Measurements from ENCODE around the gene RARB.

RARB gene

DNA sequence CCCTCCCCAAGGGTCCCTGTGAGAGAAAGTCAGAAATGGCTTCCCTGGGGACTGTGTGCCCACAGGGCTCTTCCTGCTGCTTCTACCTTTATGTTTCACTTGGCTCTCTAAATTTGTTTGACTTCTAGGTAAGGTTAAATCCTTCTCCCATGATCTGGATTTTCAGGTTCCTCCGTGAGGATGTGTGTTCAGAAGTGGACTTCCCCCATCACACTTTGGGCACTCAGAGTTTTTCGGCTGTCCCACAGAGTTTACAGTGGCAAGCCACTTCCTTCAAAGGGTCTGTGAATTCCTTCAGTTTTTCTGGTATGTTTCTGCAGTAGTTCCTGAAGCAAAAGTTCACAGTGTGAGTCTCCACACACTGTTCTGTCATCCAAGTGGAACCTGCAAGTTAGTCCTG is 30.9 kb upstream of the RARB start:
- H3K4me1 ChIP-seq (ENCODE audit: control insufficient read depth in 1 of 2, insufficient read depth in 2 of 2, low read length in 2 of 2): no peaks in the 10 kb centered on the region
- no peak overlapping the region for H3K9ac ChIP-seq (ENCODE audit: low read depth in 1 of 2, low read length in 2 of 2)
- H3K36me3 ChIP-seq (ENCODE audit: control insufficient read depth in 1 of 2, insufficient read depth in 2 of 2, low read length in 2 of 2): no peaks in the 10 kb centered on the region
- H3K27me3 ChIP-seq (ENCODE audit: control insufficient read depth in 1 of 2, insufficient read depth in 2 of 2, low read length in 2 of 2): no peaks in the 10 kb centered on the region
- no peaks in the 10 kb centered on the region for H3K9me3 ChIP-seq (ENCODE audit: control insufficient read depth in 1 of 2, low read length in 2 of 2)
- no peak overlapping the region for H3K4me3 ChIP-seq (ENCODE audit: low read depth in 1 of 2, low read length in 2 of 2)
- H3K27ac ChIP-seq (ENCODE audit: low read depth, low read length): no peak overlapping the region

DNA sequence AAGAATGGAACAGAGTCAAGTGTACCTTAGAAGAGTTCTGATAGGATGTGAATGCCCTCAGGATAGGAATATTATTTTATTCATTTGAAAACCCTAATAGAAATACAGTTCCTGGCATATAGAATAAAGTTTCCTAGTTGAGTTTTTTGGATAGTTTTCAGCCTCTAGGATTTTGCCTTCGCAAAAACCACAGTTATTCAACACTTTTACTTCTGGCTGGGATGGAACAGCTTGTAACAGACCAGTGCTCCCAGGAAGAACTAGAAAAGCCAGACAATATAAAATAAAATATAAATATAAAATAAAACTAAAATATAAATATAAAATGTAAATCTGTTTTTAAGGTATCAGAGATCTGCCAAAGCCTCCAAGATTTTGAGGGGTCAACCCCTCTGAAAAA is 27.5 kb upstream of the RARB start:
- Histone ChIP-seq H3K4me3 (ENCODE audit: low read depth in 1 of 2, low read length in 2 of 2) (no peak overlapping the region), H3K9me3 (ENCODE audit: control insufficient read depth in 1 of 2, low read length in 2 of 2) (no peaks in the 10 kb centered on the region), H3K36me3 (ENCODE audit: control insufficient read depth in 1 of 2, insufficient read depth in 2 of 2, low read length in 2 of 2) (no peaks in the 10 kb centered on the region), H3K27me3 (ENCODE audit: control insufficient read depth in 1 of 2, insufficient read depth in 2 of 2, low read length in 2 of 2) (no peaks in the 10 kb centered on the region), H3K4me1 (ENCODE audit: control insufficient read depth in 1 of 2, insufficient read depth in 2 of 2, low read length in 2 of 2) (no peaks in the 10 kb centered on the region), H3K27ac (ENCODE audit: low read depth, low read length) (no peak overlapping the region), H3K9ac (ENCODE audit: low read depth in 1 of 2, low read length in 2 of 2) (no peak overlapping the region)

DNA sequence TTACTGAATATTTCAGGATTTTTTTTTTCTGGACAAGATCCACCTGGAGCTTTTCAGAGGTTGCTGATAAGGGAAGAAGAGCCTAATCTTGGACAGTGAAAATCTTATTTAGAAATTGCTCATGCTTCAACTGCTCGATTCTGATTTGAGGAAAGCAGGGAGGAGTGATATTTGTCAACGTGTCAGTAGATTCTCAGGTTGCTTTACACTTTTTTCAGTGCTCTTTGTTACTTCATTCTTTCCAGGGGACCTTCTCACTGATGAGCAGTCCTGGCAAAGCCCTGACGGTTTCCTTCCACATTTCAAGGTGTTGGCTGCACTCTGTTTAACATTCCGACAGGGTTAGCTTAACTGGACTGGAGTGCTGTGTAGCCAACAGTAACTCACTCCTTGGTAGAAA is 24.1 kb upstream of the RARB start:
- H3K27ac ChIP-seq (ENCODE audit: low read depth, low read length): no peak overlapping the region
- H3K36me3 ChIP-seq (ENCODE audit: control insufficient read depth in 1 of 2, insufficient read depth in 2 of 2, low read length in 2 of 2): no peaks in the 10 kb centered on the region
- H3K9me3 ChIP-seq (ENCODE audit: control insufficient read depth in 1 of 2, low read length in 2 of 2): no peaks in the 10 kb centered on the region
- no peaks in the 10 kb centered on the region for H3K4me1 ChIP-seq (ENCODE audit: control insufficient read depth in 1 of 2, insufficient read depth in 2 of 2, low read length in 2 of 2)
- H3K9ac ChIP-seq (ENCODE audit: low read depth in 1 of 2, low read length in 2 of 2): no peak overlapping the region
- H3K27me3 ChIP-seq (ENCODE audit: control insufficient read depth in 1 of 2, insufficient read depth in 2 of 2, low read length in 2 of 2): no peaks in the 10 kb centered on the region
- no peak overlapping the region for H3K4me3 ChIP-seq (ENCODE audit: low read depth in 1 of 2, low read length in 2 of 2)

DNA sequence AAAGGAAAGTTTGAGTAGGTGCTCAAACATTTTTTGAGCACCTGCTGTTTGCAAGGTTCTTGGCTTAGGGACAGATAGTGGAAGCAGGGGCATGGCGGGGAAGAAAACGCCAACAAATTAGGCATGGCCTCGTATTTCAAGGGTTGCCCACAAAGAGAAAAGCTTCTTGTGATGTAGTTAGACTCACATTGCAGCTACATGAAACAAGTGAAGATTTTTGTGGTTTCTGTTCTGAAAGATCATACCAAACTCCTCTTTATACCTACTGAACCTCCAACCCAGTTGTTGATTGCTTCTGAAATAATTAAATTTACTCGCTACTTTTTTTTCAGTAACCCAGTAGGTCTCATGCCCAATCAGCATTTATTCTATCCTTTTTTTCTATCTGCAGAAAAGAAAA is 23.5 kb upstream of the RARB start:
- Histone ChIP-seq H3K9ac (ENCODE audit: low read depth in 1 of 2, low read length in 2 of 2) (no peak overlapping the region), H3K36me3 (ENCODE audit: control insufficient read depth in 1 of 2, insufficient read depth in 2 of 2, low read length in 2 of 2) (no peaks in the 10 kb centered on the region), H3K4me3 (ENCODE audit: low read depth in 1 of 2, low read length in 2 of 2) (no peak overlapping the region), H3K27ac (ENCODE audit: low read depth, low read length) (no peak overlapping the region), H3K27me3 (ENCODE audit: control insufficient read depth in 1 of 2, insufficient read depth in 2 of 2, low read length in 2 of 2) (no peaks in the 10 kb centered on the region), H3K4me1 (ENCODE audit: control insufficient read depth in 1 of 2, insufficient read depth in 2 of 2, low read length in 2 of 2) (no peaks in the 10 kb centered on the region), H3K9me3 (ENCODE audit: control insufficient read depth in 1 of 2, low read length in 2 of 2) (no peaks in the 10 kb centered on the region)

DNA sequence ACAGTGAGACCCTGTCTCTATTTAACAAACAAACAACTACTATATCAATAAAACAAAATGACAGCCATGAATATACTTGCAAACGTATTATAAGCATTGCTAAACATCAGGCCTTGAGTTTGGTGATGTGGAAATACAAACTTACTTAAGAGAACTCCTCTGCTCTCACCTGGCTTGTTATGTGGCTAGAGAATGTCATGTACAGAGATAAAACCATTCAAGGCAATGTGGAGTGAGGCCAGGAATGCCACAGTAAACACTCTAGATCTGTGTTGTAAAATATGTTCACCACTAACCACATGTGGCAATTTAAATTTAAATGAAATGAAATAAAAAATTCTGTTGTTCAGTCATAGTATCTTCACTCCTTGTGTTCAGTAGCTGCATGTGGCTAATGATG is 22.7 kb upstream of the RARB start:
- no peak overlapping the region for H3K27ac ChIP-seq (ENCODE audit: low read depth, low read length)
- H3K36me3 ChIP-seq (ENCODE audit: control insufficient read depth in 1 of 2, insufficient read depth in 2 of 2, low read length in 2 of 2): no peaks in the 10 kb centered on the region
- no peaks in the 10 kb centered on the region for H3K4me1 ChIP-seq (ENCODE audit: control insufficient read depth in 1 of 2, insufficient read depth in 2 of 2, low read length in 2 of 2)
- H3K27me3 ChIP-seq (ENCODE audit: control insufficient read depth in 1 of 2, insufficient read depth in 2 of 2, low read length in 2 of 2): no peaks in the 10 kb centered on the region
- no peaks in the 10 kb centered on the region for H3K9me3 ChIP-seq (ENCODE audit: control insufficient read depth in 1 of 2, low read length in 2 of 2)
- H3K9ac ChIP-seq (ENCODE audit: low read depth in 1 of 2, low read length in 2 of 2): no peak overlapping the region
- no peak overlapping the region for H3K4me3 ChIP-seq (ENCODE audit: low read depth in 1 of 2, low read length in 2 of 2)

DNA sequence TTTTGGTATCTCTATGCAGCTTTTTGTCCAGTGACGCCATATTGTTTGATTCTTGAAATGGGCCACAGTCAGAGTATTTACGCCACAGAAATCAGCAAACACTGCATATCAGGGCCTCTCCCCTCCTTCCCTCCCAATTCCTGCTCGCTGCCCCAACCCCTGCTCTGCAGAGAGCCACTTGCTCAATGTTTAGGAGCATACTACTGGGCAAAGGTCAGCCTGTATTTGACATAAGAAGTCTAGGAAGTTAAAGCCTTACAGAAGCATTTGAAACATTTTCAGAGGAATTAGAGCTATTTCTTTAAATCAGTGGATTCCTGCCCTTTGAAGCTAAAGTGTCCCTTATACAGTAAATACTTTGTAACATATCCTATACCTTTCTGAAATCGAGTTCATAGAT is 17.4 kb upstream of the RARB start:
- H3K36me3 ChIP-seq (ENCODE audit: control insufficient read depth in 1 of 2, insufficient read depth in 2 of 2, low read length in 2 of 2): no peaks in the 10 kb centered on the region
- H3K4me1 ChIP-seq (ENCODE audit: control insufficient read depth in 1 of 2, insufficient read depth in 2 of 2, low read length in 2 of 2): peaks cover 6 to 10% of the 10 kb centered on the region in 2 donors
- no peak overlapping the region for H3K27ac ChIP-seq (ENCODE audit: low read depth, low read length)
- H3K9ac ChIP-seq (ENCODE audit: low read depth in 1 of 2, low read length in 2 of 2): no peak overlapping the region
- no peaks in the 10 kb centered on the region for H3K27me3 ChIP-seq (ENCODE audit: control insufficient read depth in 1 of 2, insufficient read depth in 2 of 2, low read length in 2 of 2)
- H3K9me3 ChIP-seq (ENCODE audit: control insufficient read depth in 1 of 2, low read length in 2 of 2): no peaks in the 10 kb centered on the region
- H3K4me3 ChIP-seq (ENCODE audit: low read depth in 1 of 2, low read length in 2 of 2): no peak overlapping the region

DNA sequence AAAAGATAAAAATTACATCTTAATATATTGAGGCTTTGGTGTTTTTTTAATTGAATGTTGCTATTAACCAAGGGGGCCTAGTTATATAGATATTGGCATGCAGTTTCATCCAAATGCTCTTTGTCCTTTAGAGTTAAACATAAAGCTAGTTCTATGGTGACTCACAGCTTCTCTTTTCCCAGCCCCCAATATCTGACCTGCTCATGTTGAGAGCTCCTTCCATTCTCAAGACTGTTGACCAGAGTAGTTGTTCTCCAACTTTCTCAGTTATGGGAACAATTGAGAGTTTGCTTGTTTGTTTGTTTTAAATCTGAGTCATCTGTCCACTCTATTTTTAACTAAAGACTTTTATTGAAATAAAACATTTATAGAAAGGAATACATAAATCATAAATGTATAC is 15.8 kb upstream of the RARB start:
- Histone ChIP-seq H3K27ac (ENCODE audit: low read depth, low read length) (no peak overlapping the region), H3K9me3 (ENCODE audit: control insufficient read depth in 1 of 2, low read length in 2 of 2) (no peaks in the 10 kb centered on the region), H3K9ac (ENCODE audit: low read depth in 1 of 2, low read length in 2 of 2) (no peak overlapping the region), H3K4me1 (ENCODE audit: control insufficient read depth in 1 of 2, insufficient read depth in 2 of 2, low read length in 2 of 2) (peaks cover 6 to 10% of the 10 kb centered on the region in 2 donors), H3K36me3 (ENCODE audit: control insufficient read depth in 1 of 2, insufficient read depth in 2 of 2, low read length in 2 of 2) (no peaks in the 10 kb centered on the region), H3K27me3 (ENCODE audit: control insufficient read depth in 1 of 2, insufficient read depth in 2 of 2, low read length in 2 of 2) (no peaks in the 10 kb centered on the region), H3K4me3 (ENCODE audit: low read depth in 1 of 2, low read length in 2 of 2) (no peak overlapping the region)

DNA sequence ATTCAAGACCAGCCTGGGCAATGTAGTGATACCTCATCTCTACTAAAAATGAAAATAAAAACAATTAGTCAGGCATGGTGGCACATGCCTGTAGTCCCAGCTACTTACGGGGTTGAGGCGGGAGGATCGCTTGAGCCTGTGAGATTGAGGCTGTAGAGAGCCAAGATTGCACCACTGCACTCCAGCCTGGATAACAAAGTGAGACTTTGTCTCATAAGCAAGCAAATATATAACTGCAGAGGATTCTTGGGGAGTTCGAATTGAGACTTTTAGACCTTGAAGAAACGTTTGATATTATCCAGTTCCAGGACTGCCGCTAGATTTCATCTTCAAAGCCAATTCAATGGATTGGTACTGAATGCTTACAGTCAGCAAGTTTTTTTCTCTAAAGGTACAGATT is 11.9 kb upstream of the RARB start:
- no peak overlapping the region for H3K9ac ChIP-seq (ENCODE audit: low read depth in 1 of 2, low read length in 2 of 2)
- H3K36me3 ChIP-seq (ENCODE audit: control insufficient read depth in 1 of 2, insufficient read depth in 2 of 2, low read length in 2 of 2): no peaks in the 10 kb centered on the region
- H3K4me1 ChIP-seq (ENCODE audit: control insufficient read depth in 1 of 2, insufficient read depth in 2 of 2, low read length in 2 of 2): peaks cover 6 to 8% of the 10 kb centered on the region in 2 donors
- H3K4me3 ChIP-seq (ENCODE audit: low read depth in 1 of 2, low read length in 2 of 2): no peak overlapping the region
- no peaks in the 10 kb centered on the region for H3K9me3 ChIP-seq (ENCODE audit: control insufficient read depth in 1 of 2, low read length in 2 of 2)
- H3K27ac ChIP-seq (ENCODE audit: low read depth, low read length): no peak overlapping the region
- H3K27me3 ChIP-seq (ENCODE audit: control insufficient read depth in 1 of 2, insufficient read depth in 2 of 2, low read length in 2 of 2): no peaks in the 10 kb centered on the region

DNA sequence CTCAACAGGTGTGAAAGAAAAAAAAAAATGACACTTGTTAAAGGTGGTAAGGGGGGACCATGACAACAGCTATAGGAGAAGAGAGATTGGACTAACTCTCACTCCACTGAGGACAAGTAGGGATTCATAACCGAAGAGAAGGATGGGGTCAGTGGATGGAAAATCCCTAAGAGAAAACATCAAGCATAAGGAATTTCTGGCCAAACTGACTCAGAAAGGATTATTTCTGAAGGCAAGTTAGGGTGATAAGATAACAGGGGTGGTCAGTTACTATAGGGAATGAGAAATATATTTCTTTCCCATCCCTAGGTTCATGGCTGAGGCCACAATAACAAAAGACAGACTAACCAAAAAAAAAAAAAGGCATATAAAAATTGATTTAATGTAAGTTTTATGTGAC is 9.5 kb upstream of the RARB start:
- H3K9ac ChIP-seq (ENCODE audit: low read depth in 1 of 2, low read length in 2 of 2): no peak overlapping the region
- H3K27ac ChIP-seq (ENCODE audit: low read depth, low read length): no peak overlapping the region
- peaks cover 0 to 3% of the 10 kb centered on the region in 2 donors for H3K4me1 ChIP-seq (ENCODE audit: control insufficient read depth in 1 of 2, insufficient read depth in 2 of 2, low read length in 2 of 2)
- H3K27me3 ChIP-seq (ENCODE audit: control insufficient read depth in 1 of 2, insufficient read depth in 2 of 2, low read length in 2 of 2): no peaks in the 10 kb centered on the region
- H3K4me3 ChIP-seq (ENCODE audit: low read depth in 1 of 2, low read length in 2 of 2): no peak overlapping the region
- no peaks in the 10 kb centered on the region for H3K36me3 ChIP-seq (ENCODE audit: control insufficient read depth in 1 of 2, insufficient read depth in 2 of 2, low read length in 2 of 2)
- no peaks in the 10 kb centered on the region for H3K9me3 ChIP-seq (ENCODE audit: control insufficient read depth in 1 of 2, low read length in 2 of 2)

DNA sequence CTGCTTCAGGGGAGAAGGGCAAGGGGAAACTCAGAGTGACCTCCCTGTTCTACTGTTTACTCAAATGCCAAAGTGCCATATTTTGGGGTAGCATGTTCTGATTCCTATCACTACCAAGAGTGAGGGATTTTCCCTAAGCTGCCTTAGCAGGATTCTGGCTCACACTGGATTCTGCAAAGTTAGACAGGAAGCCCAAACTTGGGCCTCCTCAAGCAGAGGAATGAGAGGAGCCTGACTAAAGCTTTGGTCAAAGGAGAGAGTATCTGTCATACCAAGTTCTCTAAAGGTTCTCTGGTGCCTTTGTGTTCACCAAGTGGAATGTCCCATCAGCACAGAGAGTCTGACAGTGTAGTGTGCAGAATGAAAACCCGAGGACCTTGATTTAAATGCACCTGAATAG is 8.8 kb upstream of the RARB start:
- no peak overlapping the region for H3K27ac ChIP-seq (ENCODE audit: low read depth, low read length)
- H3K36me3 ChIP-seq (ENCODE audit: control insufficient read depth in 1 of 2, insufficient read depth in 2 of 2, low read length in 2 of 2): no peaks in the 10 kb centered on the region
- H3K27me3 ChIP-seq (ENCODE audit: control insufficient read depth in 1 of 2, insufficient read depth in 2 of 2, low read length in 2 of 2): peaks cover 0 to 3% of the 10 kb centered on the region in 2 donors
- H3K4me3 ChIP-seq (ENCODE audit: low read depth in 1 of 2, low read length in 2 of 2): no peak overlapping the region
- H3K9me3 ChIP-seq (ENCODE audit: control insufficient read depth in 1 of 2, low read length in 2 of 2): no peaks in the 10 kb centered on the region
- no peak overlapping the region for H3K9ac ChIP-seq (ENCODE audit: low read depth in 1 of 2, low read length in 2 of 2)
- H3K4me1 ChIP-seq (ENCODE audit: control insufficient read depth in 1 of 2, insufficient read depth in 2 of 2, low read length in 2 of 2): peaks cover 0 to 3% of the 10 kb centered on the region in 2 donors

DNA sequence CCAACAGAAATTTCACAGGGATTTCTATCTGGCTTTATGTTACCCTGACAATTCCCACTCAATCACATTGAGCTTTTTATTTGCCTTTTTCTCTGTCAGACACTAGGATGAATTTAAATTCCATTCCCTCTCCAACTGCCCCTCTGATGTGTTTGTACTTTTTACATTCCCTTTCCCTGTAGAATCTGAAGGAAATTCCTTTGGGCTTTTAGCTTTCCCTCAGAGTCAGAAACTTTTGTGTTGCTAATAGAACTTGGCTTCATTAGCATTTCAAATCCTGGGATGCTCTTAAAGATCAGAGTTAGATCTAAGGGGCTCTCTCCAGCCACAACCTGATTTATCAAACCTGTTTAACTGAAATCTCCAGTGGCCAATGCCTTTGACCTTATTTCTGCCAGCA is 7.9 kb upstream of the RARB start:
- Histone ChIP-seq H3K27ac (ENCODE audit: low read depth, low read length) (no peak overlapping the region), H3K4me1 (ENCODE audit: control insufficient read depth in 1 of 2, insufficient read depth in 2 of 2, low read length in 2 of 2) (peaks cover 0 to 3% of the 10 kb centered on the region in 2 donors), H3K9ac (ENCODE audit: low read depth in 1 of 2, low read length in 2 of 2) (no peak overlapping the region), H3K27me3 (ENCODE audit: control insufficient read depth in 1 of 2, insufficient read depth in 2 of 2, low read length in 2 of 2) (peaks cover 0 to 7% of the 10 kb centered on the region in 2 donors), H3K9me3 (ENCODE audit: control insufficient read depth in 1 of 2, low read length in 2 of 2) (no peaks in the 10 kb centered on the region), H3K36me3 (ENCODE audit: control insufficient read depth in 1 of 2, insufficient read depth in 2 of 2, low read length in 2 of 2) (no peaks in the 10 kb centered on the region), H3K4me3 (ENCODE audit: low read depth in 1 of 2, low read length in 2 of 2) (no peak overlapping the region)
